ENCODE results near the gene SHPK. TPM values are rescaled to one million over a fixed set of nuclear protein-coding genes. Genes with fewer than 3 reads are reported as not detected.
A peak's percentile ranks its signal among the peaks of the same experiment; 100 is the strongest.

Gene SHPK
- total and polyA plus RNA-seq, 9 of the 15 experiments (the other 6 are each of a cell fraction or from before 2014, with no cell fraction given): 2.5 to 16.3 (median 11.8) TPM

DNA sequence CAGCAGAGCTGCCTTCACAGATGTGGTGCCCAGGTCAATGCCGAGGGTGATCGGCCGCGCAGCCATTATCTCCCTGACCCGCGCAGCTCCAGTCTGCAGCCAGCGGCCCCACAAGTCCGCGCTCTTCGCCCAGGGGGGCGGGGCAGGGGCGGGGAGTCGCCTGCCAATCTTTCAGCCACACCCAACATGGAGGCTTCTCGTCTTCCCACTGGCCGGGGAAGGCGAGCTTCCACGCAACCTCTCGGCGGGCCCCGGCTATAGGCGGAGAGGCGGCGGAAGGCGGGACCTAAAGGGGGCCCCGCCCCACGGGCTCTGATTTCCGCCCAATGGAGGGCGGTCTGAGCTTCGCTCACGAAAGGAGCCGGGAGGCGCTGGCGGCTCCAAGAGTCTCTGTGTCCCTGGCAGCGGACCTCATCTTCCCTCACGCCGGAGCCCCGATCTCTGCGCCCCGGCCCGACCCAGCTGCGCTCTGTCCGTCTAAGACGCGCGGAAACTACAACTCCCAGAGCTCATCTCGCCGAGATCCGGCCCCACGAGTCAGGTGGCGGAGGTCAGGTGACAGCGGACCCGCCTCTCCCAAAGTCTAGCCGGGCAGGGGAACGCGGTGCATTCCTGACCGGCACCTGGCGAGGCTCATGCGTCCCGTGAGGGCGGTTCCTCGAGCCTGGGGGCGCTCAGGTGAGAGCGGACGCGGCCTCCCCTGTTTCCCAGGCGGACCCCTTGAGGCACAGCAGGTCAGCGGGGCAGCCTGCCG, at the start of gene SHPK, which contains the start of gene CTNS (continued):
- TF ChIP-seq JUN (IDR thresholded peaks at IDR 0.05; ENCODE audit: borderline replicate concordance, low read depth, low read length) (no peak), JUN (CRISPR knock-in tag; IDR thresholded peaks at IDR 0.05; ENCODE audit: borderline replicate concordance) (no peak), OTX1 (CRISPR knock-in tag; IDR thresholded peaks at IDR 0.05) (no peak), MYC (IDR thresholded peaks at IDR 0.05; ENCODE audit: low read depth, low read length) (0 out of 2 replicates have a peak, but pooled peaks have one; percentile 14), MYC (CRISPR knock-in tag; IDR thresholded peaks at IDR 0.05; ENCODE audit: borderline replicate concordance, low read depth) (no peak), HLTF (IDR thresholded peaks at IDR 0.05) (no peak), KAT8 (IDR thresholded peaks at IDR 0.05; ENCODE audit: low read depth) (no peak), MTA2 (IDR thresholded peaks at IDR 0.05; ENCODE audit: low read depth) (no peak), ZNF354B (CRISPR knock-in tag; IDR thresholded peaks at IDR 0.05) (no peak), KDM2B (CRISPR knock-in tag; IDR thresholded peaks at IDR 0.05) (no peak), BMI1 (IDR thresholded peaks at IDR 0.05; ENCODE audit: low read length) (no peak), RFX5 (IDR thresholded peaks at IDR 0.05; ENCODE audit: low read depth, low read length) (no peak), ZNF696 (CRISPR knock-in tag; conservative IDR thresholded peaks at IDR 0.05) (no peak), JUND (IDR thresholded peaks at IDR 0.05; ENCODE audit: borderline replicate concordance, low read depth, low read length) (no peak), JUND (tag; IDR thresholded peaks at IDR 0.05; ENCODE audit: borderline replicate concordance, low read depth, low read length) (no peak), MEF2A (IDR thresholded peaks at IDR 0.05; ENCODE audit: control insufficient read depth, low read depth, low read length) (no peak), IFI16 (CRISPR knock-in tag; IDR thresholded peaks at IDR 0.05) (no peak), SP2 (IDR thresholded peaks at IDR 0.05; ENCODE audit: extremely low read depth, low read depth, low read length, poor library complexity, severe bottlenecking) (peak; percentile 23), ZNF263 (CRISPR knock-in tag; IDR thresholded peaks at IDR 0.05; ENCODE audit: borderline replicate concordance) (no peak), ADNP (tag; IDR thresholded peaks at IDR 0.05) (no peak), BRD4 (IDR thresholded peaks at IDR 0.05) (no peak)
- TF ChIP-seq, protein P1, sequence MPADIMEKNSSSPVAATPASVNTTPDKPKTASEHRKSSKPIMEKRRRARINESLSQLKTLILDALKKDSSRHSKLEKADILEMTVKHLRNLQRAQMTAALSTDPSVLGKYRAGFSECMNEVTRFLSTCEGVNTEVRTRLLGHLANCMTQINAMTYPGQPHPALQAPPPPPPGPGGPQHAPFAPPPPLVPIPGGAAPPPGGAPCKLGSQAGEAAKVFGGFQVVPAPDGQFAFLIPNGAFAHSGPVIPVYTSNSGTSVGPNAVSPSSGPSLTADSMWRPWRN (IDR thresholded peaks at IDR 0.05; ENCODE audit: low read depth): no peak
- TF ChIP-seq, protein P2, sequence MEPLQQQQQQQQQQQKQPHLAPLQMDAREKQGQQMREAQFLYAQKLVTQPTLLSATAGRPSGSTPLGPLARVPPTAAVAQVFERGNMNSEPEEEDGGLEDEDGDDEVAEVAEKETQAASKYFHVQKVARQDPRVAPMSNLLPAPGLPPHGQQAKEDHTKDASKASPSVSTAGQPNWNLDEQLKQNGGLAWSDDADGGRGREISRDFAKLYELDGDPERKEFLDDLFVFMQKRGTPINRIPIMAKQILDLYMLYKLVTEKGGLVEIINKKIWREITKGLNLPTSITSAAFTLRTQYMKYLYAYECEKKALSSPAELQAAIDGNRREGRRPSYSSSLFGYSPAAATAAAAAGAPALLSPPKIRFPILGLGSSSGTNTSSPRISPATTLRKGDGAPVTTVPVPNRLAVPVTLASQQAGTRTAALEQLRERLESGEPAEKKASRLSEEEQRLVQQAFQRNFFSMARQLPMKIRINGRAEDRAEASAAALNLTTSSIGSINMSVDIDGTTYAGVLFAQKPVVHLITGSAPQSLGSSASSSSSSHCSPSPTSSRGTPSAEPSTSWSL (CRISPR knock-in tag; IDR thresholded peaks at IDR 0.05; ENCODE audit: borderline replicate concordance): no peak
- TF ChIP-seq, protein P3, sequence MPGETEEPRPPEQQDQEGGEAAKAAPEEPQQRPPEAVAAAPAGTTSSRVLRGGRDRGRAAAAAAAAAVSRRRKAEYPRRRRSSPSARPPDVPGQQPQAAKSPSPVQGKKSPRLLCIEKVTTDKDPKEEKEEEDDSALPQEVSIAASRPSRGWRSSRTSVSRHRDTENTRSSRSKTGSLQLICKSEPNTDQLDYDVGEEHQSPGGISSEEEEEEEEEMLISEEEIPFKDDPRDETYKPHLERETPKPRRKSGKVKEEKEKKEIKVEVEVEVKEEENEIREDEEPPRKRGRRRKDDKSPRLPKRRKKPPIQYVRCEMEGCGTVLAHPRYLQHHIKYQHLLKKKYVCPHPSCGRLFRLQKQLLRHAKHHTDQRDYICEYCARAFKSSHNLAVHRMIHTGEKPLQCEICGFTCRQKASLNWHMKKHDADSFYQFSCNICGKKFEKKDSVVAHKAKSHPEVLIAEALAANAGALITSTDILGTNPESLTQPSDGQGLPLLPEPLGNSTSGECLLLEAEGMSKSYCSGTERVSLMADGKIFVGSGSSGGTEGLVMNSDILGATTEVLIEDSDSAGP (CRISPR knock-in tag; IDR thresholded peaks at IDR 0.05): no peak
- TF ChIP-seq, protein P4, sequence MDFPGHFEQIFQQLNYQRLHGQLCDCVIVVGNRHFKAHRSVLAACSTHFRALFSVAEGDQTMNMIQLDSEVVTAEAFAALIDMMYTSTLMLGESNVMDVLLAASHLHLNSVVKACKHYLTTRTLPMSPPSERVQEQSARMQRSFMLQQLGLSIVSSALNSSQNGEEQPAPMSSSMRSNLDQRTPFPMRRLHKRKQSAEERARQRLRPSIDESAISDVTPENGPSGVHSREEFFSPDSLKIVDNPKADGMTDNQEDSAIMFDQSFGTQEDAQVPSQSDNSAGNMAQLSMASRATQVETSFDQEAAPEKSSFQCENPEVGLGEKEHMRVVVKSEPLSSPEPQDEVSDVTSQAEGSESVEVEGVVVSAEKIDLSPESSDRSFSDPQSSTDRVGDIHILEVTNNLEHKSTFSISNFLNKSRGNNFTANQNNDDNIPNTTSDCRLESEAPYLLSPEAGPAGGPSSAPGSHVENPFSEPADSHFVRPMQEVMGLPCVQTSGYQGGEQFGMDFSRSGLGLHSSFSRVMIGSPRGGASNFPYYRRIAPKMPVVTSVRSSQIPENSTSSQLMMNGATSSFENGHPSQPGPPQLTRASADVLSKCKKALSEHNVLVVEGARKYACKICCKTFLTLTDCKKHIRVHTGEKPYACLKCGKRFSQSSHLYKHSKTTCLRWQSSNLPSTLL (IDR thresholded peaks at IDR 0.05): no peak

Data from K562 (cell line).